ENCODE measurements around the gene B3GNT2. TPM values are rescaled to one million over a fixed set of nuclear protein-coding genes. Genes with fewer than 3 reads are reported as not detected.

B3GNT2 gene
- total RNA-seq, 1 experiment from 2014 or later, result 12.3 TPM

DNA sequence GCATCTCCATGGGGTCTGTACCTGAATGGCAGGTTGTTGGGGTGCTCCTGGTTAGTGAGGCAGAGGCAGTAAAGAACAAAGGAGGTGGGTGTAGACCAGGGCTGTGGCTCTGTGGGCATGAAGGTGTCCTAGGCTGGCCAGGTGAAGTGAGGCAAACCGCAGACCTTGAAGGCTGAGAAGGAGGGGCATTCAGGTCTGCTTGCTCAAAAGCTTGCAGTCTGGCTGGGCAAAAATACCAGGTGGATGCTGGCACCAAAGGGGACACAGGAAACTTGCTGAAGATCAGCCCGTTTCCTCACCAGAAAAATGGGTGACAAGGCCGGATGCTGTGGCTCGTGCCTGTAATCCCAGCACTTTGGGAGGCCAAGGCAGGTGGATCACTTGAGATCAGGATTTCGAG is 6.7 kb upstream of the B3GNT2 start:
- no TSS peak for BruUV-seq (replicated peaks)
- no peak for DNase-seq (ENCODE audit: unreplicated experiment)
- intact Hi-C loops (cut with micrococcal nuclease), result no loop called here
- no peaks in the 10 kb centered on the region for H3K4me1 Mint-ChIP-seq (ENCODE audit: insufficient read depth, unreplicated experiment)
- POLR2A ChIA-PET, result no interaction called here
- no peaks in the 10 kb centered on the region for H3K9me3 Mint-ChIP-seq (ENCODE audit: unreplicated experiment)
- peaks cover 10% of the 10 kb centered on the region for H3K27me3 Mint-ChIP-seq (ENCODE audit: insufficient read depth, unreplicated experiment)
- H3K27ac Mint-ChIP-seq (ENCODE audit: low read depth, unreplicated experiment), result no peak overlapping the region
- TF ChIP-seq, protein P1, sequence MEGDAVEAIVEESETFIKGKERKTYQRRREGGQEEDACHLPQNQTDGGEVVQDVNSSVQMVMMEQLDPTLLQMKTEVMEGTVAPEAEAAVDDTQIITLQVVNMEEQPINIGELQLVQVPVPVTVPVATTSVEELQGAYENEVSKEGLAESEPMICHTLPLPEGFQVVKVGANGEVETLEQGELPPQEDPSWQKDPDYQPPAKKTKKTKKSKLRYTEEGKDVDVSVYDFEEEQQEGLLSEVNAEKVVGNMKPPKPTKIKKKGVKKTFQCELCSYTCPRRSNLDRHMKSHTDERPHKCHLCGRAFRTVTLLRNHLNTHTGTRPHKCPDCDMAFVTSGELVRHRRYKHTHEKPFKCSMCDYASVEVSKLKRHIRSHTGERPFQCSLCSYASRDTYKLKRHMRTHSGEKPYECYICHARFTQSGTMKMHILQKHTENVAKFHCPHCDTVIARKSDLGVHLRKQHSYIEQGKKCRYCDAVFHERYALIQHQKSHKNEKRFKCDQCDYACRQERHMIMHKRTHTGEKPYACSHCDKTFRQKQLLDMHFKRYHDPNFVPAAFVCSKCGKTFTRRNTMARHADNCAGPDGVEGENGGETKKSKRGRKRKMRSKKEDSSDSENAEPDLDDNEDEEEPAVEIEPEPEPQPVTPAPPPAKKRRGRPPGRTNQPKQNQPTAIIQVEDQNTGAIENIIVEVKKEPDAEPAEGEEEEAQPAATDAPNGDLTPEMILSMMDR (IDR thresholded peaks at IDR 0.05; ENCODE audit: unreplicated experiment), result no peak
- no peaks in the 10 kb centered on the region for H3K36me3 Mint-ChIP-seq (ENCODE audit: insufficient read depth, unreplicated experiment)
- CTCF ChIA-PET, result interaction anchor here (0.6 kb wide), 1 partner anchor 400 kb away, joined by 3 read pairs; no protein-coding TSS in a partner anchor
- H3K4me3 Mint-ChIP-seq (ENCODE audit: unreplicated experiment), result no peak overlapping the region

DNA sequence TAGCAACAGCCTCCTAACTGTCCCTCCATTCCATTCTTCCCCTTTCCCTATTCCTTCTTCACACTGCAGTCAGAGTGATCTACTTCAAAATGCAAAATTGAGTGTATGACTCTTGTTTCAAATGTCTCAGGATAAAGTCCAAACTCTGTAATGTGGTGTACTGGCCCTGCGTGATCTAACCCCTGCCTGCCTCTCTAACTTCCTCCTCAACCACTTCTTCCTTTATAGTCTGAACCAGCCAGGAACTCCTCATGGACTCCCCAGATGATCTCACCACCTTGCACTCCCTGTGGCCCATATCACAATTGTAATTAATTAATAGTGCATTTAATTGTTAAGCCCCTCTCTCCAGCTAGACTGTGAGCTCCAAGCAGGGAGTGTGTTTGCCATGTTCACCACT is 3.1 kb upstream of the B3GNT2 start:
- intact Hi-C loops (cut with micrococcal nuclease), result no loop called here
- ChIA-PET CTCF (no interaction called here), POLR2A (no interaction called here)
- no peaks in the 10 kb centered on the region for H3K9me3 Mint-ChIP-seq (ENCODE audit: unreplicated experiment)
- H3K27ac Mint-ChIP-seq (ENCODE audit: low read depth, unreplicated experiment), result no peak overlapping the region
- peaks cover 10% of the 10 kb centered on the region for H3K27me3 Mint-ChIP-seq (ENCODE audit: insufficient read depth, unreplicated experiment)
- H3K4me1 Mint-ChIP-seq (ENCODE audit: insufficient read depth, unreplicated experiment), result peaks cover 4% of the 10 kb centered on the region
- no TSS peak for BruUV-seq (replicated peaks)
- H3K4me3 Mint-ChIP-seq (ENCODE audit: unreplicated experiment), result no peak overlapping the region
- TF ChIP-seq, protein P1 (IDR thresholded peaks at IDR 0.05; ENCODE audit: unreplicated experiment), result no peak
- DNase-seq (ENCODE audit: unreplicated experiment), result no peak
- no peaks in the 10 kb centered on the region for H3K36me3 Mint-ChIP-seq (ENCODE audit: insufficient read depth, unreplicated experiment)

DNA sequence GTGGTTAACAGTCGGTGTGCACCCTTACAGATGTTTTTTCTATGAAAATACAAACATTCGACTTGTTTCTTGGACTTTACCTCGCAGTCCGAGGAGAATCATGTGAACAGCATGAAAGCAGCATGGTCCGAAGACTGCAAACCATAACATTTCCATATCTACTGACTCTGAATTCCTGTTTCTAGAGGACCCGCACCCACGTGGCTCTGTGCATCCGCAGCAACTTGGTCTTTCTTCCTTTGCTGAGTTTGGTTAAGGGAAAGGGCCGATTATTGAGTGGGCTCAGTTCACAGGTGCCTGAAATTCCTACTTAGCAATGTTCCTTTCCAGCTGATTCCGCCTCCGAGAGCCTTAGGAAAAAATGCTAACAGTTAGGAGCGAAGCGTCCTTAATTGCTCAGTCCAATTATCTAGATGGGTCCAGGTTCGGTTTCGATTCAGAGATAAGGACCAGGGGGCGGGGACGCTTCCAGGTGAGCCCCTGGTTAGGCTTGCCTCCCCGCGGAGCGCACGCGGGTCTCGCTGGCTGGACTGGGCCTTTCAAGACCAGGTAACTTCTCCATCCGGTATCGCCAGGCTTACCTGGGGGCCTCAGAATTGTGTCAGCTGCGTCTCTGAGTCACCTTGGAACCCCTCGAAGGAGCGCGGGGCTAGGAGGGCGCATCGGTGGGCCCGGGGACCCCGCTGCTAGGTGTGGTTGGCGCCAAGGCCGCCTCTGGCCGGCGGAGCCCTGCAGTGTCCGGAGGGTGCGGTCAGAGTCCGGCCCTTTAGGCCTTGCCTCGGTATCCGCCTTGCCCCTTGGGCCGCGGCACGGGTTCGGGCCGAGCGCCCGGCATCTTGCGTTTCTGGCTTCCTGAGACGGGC is 1.1 kb upstream of the B3GNT2 start:
- CTCF ChIA-PET, result interaction anchor here (0.6 kb wide), 1 partner anchor 191 kb away, joined by 3 read pairs; no protein-coding TSS in a partner anchor
- POLR2A ChIA-PET, result interaction anchor here (0.6 to 0.7 kb wide), 4 partner anchors 21 to 311 kb away, joined by 3 to 6 read pairs (median 3); partner anchors contain the start of gene TMEM17

More for the DNA sequence above, 1.1 kb upstream of the B3GNT2 start:
- peaks cover 18% of the 10 kb centered on the region for H3K4me1 Mint-ChIP-seq (ENCODE audit: insufficient read depth, unreplicated experiment)
- TF ChIP-seq, protein P1 (IDR thresholded peaks at IDR 0.05; ENCODE audit: unreplicated experiment), result no peak
- no peaks in the 10 kb centered on the region for H3K9me3 Mint-ChIP-seq (ENCODE audit: unreplicated experiment)
- intact Hi-C loops (cut with micrococcal nuclease), result loop anchor here (5.0 kb wide), 1 partner anchor 202 kb away; no protein-coding TSS in a partner anchor
- H3K36me3 Mint-ChIP-seq (ENCODE audit: insufficient read depth, unreplicated experiment), result no peaks in the 10 kb centered on the region
- peak overlapping the region; percentile 88 for H3K4me3 Mint-ChIP-seq (ENCODE audit: unreplicated experiment)
- H3K27ac Mint-ChIP-seq (ENCODE audit: low read depth, unreplicated experiment), result no peak overlapping the region
- DNase-seq (ENCODE audit: unreplicated experiment), result no peak
- no peaks in the 10 kb centered on the region for H3K27me3 Mint-ChIP-seq (ENCODE audit: insufficient read depth, unreplicated experiment)
- BruUV-seq (replicated peaks), result no TSS peak

Measured in MCF 10A (cell line).